Activated CD8-positive, alpha-beta T cell treated with anti-CD3 and anti-CD28 coated beads, Interleukin-2, amount 10 ng/mL, durations not matched to agents 7 days and 5 days (primary cell): ENCODE measurements around the gene BTRC. TPM values are rescaled to one million over a fixed set of nuclear protein-coding genes. Genes with fewer than 3 reads are reported as not detected.

Experiments
- ATAC-seq: fragments of 150-1000 bp; cut with Tn5 transposase; one replicate; pipeline ENCODE4 v1.10.0; 2021; ENCODE audit warnings: moderate library complexity
- CTCF ChIA-PET: fragments of 350-600 bp; sonication (Branson Sonifier 250); formaldehyde crosslinking; loops from one replicate; lab custom pipeline; 2021; ENCODE audit warnings: antibody characterized with exemption; lab: Charles Lee
- POLR2A ChIA-PET: fragments of 350-600 bp; sonication (Branson Sonifier 250); formaldehyde crosslinking; loops from one replicate; lab custom pipeline; 2021; ENCODE audit warnings: antibody characterized with exemption; lab: Charles Lee
- DNase-seq: peaks from one replicate; pipeline ENCODE4 v3.0.0-alpha.2; 2020
- H3K27ac Mint-ChIP-seq: one replicate; pipeline ENCODE4 v1.8.0; 2021; ENCODE audit warnings: mild to moderate bottlenecking, mixed read lengths
- H3K27me3 Mint-ChIP-seq: one replicate; pipeline ENCODE4 v1.8.0; 2021; ENCODE audit warnings: low read depth, mixed read lengths
- H3K36me3 Mint-ChIP-seq: one replicate; pipeline ENCODE4 v1.8.0; 2021; ENCODE audit warnings: low read depth, mixed read lengths
- H3K4me1 Mint-ChIP-seq: one replicate; pipeline ENCODE4 v1.8.0; 2021; ENCODE audit warnings: low read depth, mixed read lengths
- H3K4me3 Mint-ChIP-seq: one replicate; pipeline ENCODE4 v1.8.0; 2021; ENCODE audit warnings: mild to moderate bottlenecking, mixed read lengths
- H3K9me3 Mint-ChIP-seq: one replicate; pipeline ENCODE4 v1.8.0; 2022; ENCODE audit warnings: mixed read lengths; ENCODE audit not compliant: insufficient read depth
- total RNA-seq, 2 experiments: library from RNA; stranded (reverse); gene quantifications; one replicate each; pipeline ENCODE4 v1.2.3, GENCODE V29; 2021

The BTRC gene
- total RNA-seq, 2 experiments from 2014 or later, result 11.0 to 11.2 TPM

GRCh38 chr10:101489355-101489754, 135.4 kb downstream of the BTRC start:
- no peaks in the 10 kb centered on the region for H3K36me3 Mint-ChIP-seq
- POLR2A ChIA-PET, result interaction anchor here (0.5 kb wide), 1 partner anchor 262 kb away, joined by 3 read pairs; no protein-coding TSS in a partner anchor

GRCh38 chr10:101490026-101490425, 136.1 kb downstream of the BTRC start:
- H3K36me3 Mint-ChIP-seq, result no peaks in the 10 kb centered on the region
- ChIA-PET CTCF (interaction anchor here (0.6 to 1.8 kb wide), 2 partner anchors 22 to 81 kb away, joined by 4 to 8 read pairs; no protein-coding TSS in a partner anchor), POLR2A (no interaction called here)
- H3K9me3 Mint-ChIP-seq, result no peaks in the 10 kb centered on the region
- no peak for ATAC-seq
- no peak for DNase-seq
- peaks cover 5% of the 10 kb centered on the region for H3K4me1 Mint-ChIP-seq
- no peak overlapping the region for H3K4me3 Mint-ChIP-seq
- H3K27ac Mint-ChIP-seq, result no peak overlapping the region
- H3K27me3 Mint-ChIP-seq, result peaks cover 4% of the 10 kb centered on the region

More at GRCh38 chr10:101489355-101489754, 135.4 kb downstream of the BTRC start:
- Mint-ChIP-seq H3K27me3 (peaks cover 4% of the 10 kb centered on the region), H3K27ac (no peak overlapping the region), H3K9me3 (no peaks in the 10 kb centered on the region), H3K4me1 (peaks cover 5% of the 10 kb centered on the region), H3K4me3 (no peak overlapping the region)
- CTCF ChIA-PET, result interaction anchor here (1.8 kb wide), 1 partner anchor 21 kb away, joined by 8 read pairs; no protein-coding TSS in a partner anchor
- ATAC-seq (no peak), DNase-seq (no peak)

DNA sequence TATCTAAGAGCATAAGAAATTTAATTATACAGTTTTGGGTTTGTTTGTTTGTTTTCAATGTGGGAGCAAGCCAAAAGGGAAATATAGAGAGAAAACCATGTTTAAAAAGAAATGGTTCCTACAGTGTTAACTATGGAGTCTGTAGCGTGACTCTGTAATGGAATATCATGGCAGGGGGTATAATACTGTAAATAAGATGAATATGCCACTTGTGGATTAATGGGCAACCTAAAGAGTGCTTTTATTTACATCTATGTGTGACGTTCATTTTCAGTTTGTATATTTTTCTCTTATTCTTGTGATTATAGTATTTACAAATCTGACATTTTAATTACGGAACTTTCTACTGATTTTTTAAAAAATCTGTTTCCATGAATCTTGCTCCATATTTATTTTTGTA, 138.2 kb downstream of the BTRC start:
- ATAC-seq (no peak), DNase-seq (no peak)
- no peak overlapping the region for H3K4me3 Mint-ChIP-seq
- peaks cover 5% of the 10 kb centered on the region for H3K4me1 Mint-ChIP-seq
- no peak overlapping the region for H3K27ac Mint-ChIP-seq
- no peaks in the 10 kb centered on the region for H3K9me3 Mint-ChIP-seq
- CTCF ChIA-PET, result no interaction called here
- POLR2A ChIA-PET, result no interaction called here
- H3K36me3 Mint-ChIP-seq, result no peaks in the 10 kb centered on the region
- peaks cover 4% of the 10 kb centered on the region for H3K27me3 Mint-ChIP-seq

DNA sequence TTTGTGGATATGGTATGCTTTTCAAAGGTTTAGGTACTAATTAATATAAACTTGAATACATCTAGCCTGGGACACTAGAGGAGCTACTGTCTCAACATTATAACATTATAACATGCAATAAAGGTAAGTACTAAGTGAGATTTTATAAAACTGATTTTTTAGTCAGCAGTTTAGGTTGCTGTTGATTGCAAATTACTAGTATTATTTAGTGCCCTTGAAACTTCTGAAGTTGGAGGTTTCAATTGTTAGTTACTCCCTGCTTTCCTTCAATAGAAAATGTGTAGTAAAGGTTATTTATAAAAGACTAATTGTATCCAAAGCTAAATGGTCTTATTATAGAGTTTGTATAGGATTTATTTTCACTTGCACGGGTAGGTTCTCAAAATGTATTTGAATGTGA, 138.8 kb downstream of the BTRC start:
- H3K36me3 Mint-ChIP-seq, result no peaks in the 10 kb centered on the region
- DNase-seq (no peak), ATAC-seq (no peak)
- H3K27me3 Mint-ChIP-seq, result peaks cover 4% of the 10 kb centered on the region
- no peaks in the 10 kb centered on the region for H3K9me3 Mint-ChIP-seq
- H3K4me3 Mint-ChIP-seq, result no peak overlapping the region
- CTCF ChIA-PET, result no interaction called here
- no peak overlapping the region for H3K27ac Mint-ChIP-seq
- POLR2A ChIA-PET, result no interaction called here
- peaks cover 5% of the 10 kb centered on the region for H3K4me1 Mint-ChIP-seq

DNA sequence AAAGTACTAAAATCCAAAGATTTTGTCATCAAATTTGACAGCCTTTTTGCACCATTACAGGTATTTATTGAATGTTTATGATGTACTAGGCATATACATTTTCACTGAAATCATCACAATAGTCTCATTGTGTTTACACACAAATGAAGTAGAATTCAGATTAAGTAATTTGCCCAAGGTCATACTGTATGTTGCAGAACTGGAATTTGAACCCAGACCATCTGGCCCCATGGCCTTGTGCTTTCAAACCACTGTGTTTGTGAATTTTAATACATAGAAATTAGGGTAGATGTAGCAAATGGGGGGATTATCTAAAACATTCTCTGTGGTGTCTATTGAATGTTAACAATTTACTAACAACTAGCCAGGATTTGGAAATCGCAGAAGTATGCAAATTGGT, 139.3 kb downstream of the BTRC start:
- Mint-ChIP-seq H3K27me3 (peaks cover under 1% of the 10 kb centered on the region), H3K4me1 (peaks cover 5% of the 10 kb centered on the region), H3K4me3 (no peak overlapping the region), H3K9me3 (no peaks in the 10 kb centered on the region), H3K27ac (no peak overlapping the region), H3K36me3 (no peaks in the 10 kb centered on the region)
- ATAC-seq (no peak), DNase-seq (no peak)
- ChIA-PET CTCF (interaction anchor here (1.1 kb wide), 1 partner anchor 49 kb away, joined by 3 read pairs; no protein-coding TSS in a partner anchor), POLR2A (no interaction called here)

- H3K4me1 Mint-ChIP-seq, result peaks cover 5% of the 10 kb centered on the region
- no peak overlapping the region for H3K4me3 Mint-ChIP-seq
- H3K27ac Mint-ChIP-seq, result no peak overlapping the region
- ChIA-PET CTCF (interaction anchor here (1.1 kb wide), 2 partner anchors 27 to 50 kb away, joined by 3 to 6 read pairs; no protein-coding TSS in a partner anchor), POLR2A (no interaction called here)
- ATAC-seq (no peak), DNase-seq (no peak)
- no peaks in the 10 kb centered on the region for H3K27me3 Mint-ChIP-seq
- H3K9me3 Mint-ChIP-seq, result no peaks in the 10 kb centered on the region
- no peaks in the 10 kb centered on the region for H3K36me3 Mint-ChIP-seq
These were observed 139.9 kb downstream of the BTRC start for GRCh38 chr10:101493782-101494281.

- DNase-seq (no peak), ATAC-seq (no peak)
- ChIA-PET CTCF (interaction anchor here (1.1 kb wide), 1 partner anchor 27 kb away, joined by 6 read pairs; no protein-coding TSS in a partner anchor), POLR2A (no interaction called here)
- no peak overlapping the region for H3K4me3 Mint-ChIP-seq
- no peaks in the 10 kb centered on the region for H3K36me3 Mint-ChIP-seq
- no peaks in the 10 kb centered on the region for H3K9me3 Mint-ChIP-seq
- no peaks in the 10 kb centered on the region for H3K27me3 Mint-ChIP-seq
- no peak overlapping the region for H3K27ac Mint-ChIP-seq
- peaks cover 5% of the 10 kb centered on the region for H3K4me1 Mint-ChIP-seq
These were observed 140.7 kb downstream of the BTRC start for GRCh38 chr10:101494650-101495049.

DNA sequence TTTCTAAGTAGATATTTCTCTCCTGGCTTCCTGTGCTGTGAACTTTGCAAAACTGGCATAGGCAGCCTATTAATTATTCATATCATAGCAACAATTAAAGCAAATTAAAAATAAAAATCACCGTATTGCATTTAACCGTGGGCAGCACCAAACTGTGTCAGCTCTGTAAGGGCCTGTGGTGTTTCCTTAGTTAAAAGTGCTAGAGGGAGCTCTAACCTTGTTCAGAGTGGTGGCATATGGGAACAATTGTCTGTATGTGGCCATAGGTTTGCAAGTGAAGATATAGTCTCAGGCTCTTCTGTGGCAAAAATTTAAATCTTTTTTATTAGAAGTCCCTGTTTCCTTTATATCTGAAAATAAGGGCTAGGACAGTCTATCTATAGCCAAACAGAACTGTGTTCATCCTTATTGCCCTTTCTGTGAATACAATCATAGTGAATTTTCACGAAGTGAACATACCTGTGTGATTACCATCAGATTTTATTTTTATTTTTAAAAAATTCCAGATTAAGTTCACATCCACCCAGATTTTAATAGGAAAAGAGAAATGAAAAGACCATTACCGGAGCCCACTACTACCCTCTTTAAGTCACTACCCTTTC, 141.5 kb downstream of the BTRC start:
- Mint-ChIP-seq H3K27me3 (no peaks in the 10 kb centered on the region), H3K4me1 (peaks cover 5% of the 10 kb centered on the region), H3K9me3 (no peaks in the 10 kb centered on the region), H3K4me3 (no peak overlapping the region), H3K36me3 (no peaks in the 10 kb centered on the region), H3K27ac (no peak overlapping the region)
- ChIA-PET CTCF (no interaction called here), POLR2A (no interaction called here)
- ATAC-seq (no peak), DNase-seq (no peak)

- H3K4me3 Mint-ChIP-seq, result no peak overlapping the region
These were observed 150.5 kb downstream of the BTRC start for GRCh38 chr10:101504438-101504837.

DNA sequence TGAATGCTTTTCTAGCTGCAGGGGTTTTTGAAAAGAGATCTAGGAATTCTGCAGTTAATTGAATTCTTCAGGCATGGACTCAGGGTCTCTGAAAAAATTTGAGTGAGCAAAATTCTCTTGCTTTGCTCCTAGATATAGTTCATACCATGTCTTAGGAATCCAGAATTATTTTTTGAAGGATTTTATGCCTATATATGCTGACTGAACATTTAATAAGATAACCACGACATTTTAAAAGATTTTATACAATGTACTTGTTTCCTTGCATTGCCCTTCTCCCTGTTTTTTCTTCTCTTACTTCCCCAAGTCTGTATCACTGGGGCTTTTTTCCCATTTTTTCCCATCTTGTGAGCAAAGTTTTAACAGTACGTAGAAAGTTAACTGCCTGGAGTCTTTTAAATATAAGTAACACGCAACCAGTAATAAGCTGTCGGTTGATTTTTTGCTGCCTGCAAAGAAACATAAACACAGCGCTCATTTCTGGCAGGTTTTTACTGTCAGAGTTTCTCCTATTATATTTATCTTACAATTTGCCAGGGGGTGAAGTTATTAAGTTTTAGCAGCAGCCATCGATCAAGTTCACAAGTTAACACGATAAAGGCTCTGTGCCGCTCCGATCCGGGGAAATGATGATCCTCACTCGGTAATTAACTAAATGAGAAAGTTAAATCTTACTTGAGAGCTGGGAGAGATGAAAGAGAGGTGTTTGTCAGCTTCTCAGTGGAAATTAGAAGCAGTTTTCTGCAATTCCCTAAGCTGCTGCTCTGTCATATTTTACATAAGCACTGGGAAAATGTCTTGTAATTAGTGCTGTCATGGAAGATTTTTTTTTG, 153.1 kb downstream of the BTRC start:
- Mint-ChIP-seq H3K36me3 (no peaks in the 10 kb centered on the region), H3K27me3 (peaks cover 6% of the 10 kb centered on the region), H3K4me3 (no peak overlapping the region), H3K4me1 (no peaks in the 10 kb centered on the region), H3K27ac (no peak overlapping the region), H3K9me3 (no peaks in the 10 kb centered on the region)
- ChIA-PET POLR2A (no interaction called here), CTCF (interaction anchor here (0.9 kb wide), 1 partner anchor 23 kb away, joined by 3 read pairs; no protein-coding TSS in a partner anchor)
- DNase-seq (no peak), ATAC-seq (no peak)

More at GRCh38 chr10:101504438-101504837, 150.5 kb downstream of the BTRC start:
- Mint-ChIP-seq H3K27ac (no peak overlapping the region), H3K9me3 (no peaks in the 10 kb centered on the region), H3K4me1 (no peaks in the 10 kb centered on the region), H3K36me3 (no peaks in the 10 kb centered on the region), H3K27me3 (peaks cover 6% of the 10 kb centered on the region)
- no peak for ATAC-seq
- DNase-seq, result no peak
- ChIA-PET POLR2A (no interaction called here), CTCF (no interaction called here)

- ChIA-PET CTCF (interaction anchor here (0.6 to 1.3 kb wide), 2 partner anchors 9 to 95 kb away, joined by 3 read pairs; no protein-coding TSS in a partner anchor), POLR2A (no interaction called here)
- H3K4me3 Mint-ChIP-seq, result no peak overlapping the region
- H3K27ac Mint-ChIP-seq, result no peak overlapping the region
- ATAC-seq (no peak), DNase-seq (no peak)
- no peaks in the 10 kb centered on the region for H3K36me3 Mint-ChIP-seq
- H3K4me1 Mint-ChIP-seq, result no peaks in the 10 kb centered on the region
- no peaks in the 10 kb centered on the region for H3K9me3 Mint-ChIP-seq
- H3K27me3 Mint-ChIP-seq, result peaks cover 6% of the 10 kb centered on the region
These were observed 153.9 kb downstream of the BTRC start for GRCh38 chr10:101507828-101508227.
